ENCODE results near the gene SLC6A6.

SLC6A6 gene

DNA sequence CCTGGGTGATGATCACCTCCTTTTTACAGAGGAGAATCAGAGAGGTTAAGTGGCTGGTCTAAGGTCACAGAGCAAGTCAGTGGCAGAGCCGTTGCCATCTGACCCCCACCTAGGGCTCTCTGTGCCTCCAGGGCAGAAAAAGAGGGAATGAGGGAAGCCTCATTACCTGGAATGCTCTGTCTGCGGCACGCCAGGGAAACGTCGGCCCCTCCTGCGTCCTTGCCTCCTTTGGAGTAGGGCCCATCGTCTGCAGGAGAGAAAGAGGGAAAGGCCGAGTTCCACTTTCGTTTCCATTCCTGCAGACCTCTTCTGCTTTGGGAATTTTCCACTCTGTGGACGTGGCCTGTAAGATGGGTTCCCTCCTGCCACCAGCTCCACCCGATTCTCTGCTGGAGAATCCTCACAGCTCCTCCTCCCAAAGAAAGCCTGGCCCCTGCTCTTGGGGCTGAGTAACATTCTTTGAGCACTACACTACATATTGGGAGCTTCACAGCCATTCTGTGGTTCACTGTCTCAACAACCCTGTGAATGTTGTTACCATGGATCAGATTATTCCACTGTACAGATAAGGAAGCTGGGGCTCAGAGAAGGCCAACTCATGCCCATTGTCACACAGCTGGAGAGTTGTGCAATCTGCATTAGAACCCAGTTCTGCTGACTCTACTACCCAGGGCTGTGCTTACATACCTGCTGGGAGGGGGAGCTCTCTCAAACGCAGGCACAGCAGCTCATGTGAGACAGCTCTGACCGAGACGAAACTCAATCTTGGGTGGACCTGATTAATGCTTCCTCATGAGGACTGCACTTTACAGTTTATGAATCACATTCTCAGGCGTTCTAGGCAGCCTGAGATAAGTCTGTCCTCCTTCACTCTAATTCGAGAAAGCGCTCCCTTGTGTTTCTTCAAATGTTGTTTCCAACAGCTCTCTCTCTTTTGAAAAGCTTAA, 123.6 kb downstream of the SLC6A6 start:
- no peaks in the 10 kb centered on the region for H3K36me3 ChIP-seq (ENCODE audit: insufficient read depth, low read length)
- no peak for TF ChIP-seq EZH2 (IDR thresholded peaks at IDR 0.05; ENCODE audit: borderline replicate concordance, low read depth, low read length, severe bottlenecking)
- TF ChIP-seq, protein P1, sequence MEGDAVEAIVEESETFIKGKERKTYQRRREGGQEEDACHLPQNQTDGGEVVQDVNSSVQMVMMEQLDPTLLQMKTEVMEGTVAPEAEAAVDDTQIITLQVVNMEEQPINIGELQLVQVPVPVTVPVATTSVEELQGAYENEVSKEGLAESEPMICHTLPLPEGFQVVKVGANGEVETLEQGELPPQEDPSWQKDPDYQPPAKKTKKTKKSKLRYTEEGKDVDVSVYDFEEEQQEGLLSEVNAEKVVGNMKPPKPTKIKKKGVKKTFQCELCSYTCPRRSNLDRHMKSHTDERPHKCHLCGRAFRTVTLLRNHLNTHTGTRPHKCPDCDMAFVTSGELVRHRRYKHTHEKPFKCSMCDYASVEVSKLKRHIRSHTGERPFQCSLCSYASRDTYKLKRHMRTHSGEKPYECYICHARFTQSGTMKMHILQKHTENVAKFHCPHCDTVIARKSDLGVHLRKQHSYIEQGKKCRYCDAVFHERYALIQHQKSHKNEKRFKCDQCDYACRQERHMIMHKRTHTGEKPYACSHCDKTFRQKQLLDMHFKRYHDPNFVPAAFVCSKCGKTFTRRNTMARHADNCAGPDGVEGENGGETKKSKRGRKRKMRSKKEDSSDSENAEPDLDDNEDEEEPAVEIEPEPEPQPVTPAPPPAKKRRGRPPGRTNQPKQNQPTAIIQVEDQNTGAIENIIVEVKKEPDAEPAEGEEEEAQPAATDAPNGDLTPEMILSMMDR (IDR thresholded peaks at IDR 0.05; ENCODE audit: borderline replicate concordance, extremely low read depth, low read length, poor library complexity, severe bottlenecking), result no peak
- no peak overlapping the region for H3K27ac ChIP-seq (ENCODE audit: low read length)
- H2AFZ ChIP-seq (ENCODE audit: low read depth, low read length), result no peak overlapping the region
- H3K4me3 ChIP-seq (ENCODE audit: low read depth in 1 of 2, low read length in 2 of 2), result no peak overlapping the region
- no peaks in the 10 kb centered on the region for H3K4me1 ChIP-seq (ENCODE audit: insufficient read depth, low read length)
- no peak overlapping the region for H3K4me2 ChIP-seq (ENCODE audit: insufficient read depth, low read length)
- no peaks in the 10 kb centered on the region for H3K79me2 ChIP-seq (ENCODE audit: insufficient read depth, low read length)
- ATAC-seq (ENCODE audit: insufficient read depth, low read depth) (no peak), DNase-seq (no peak)
- peaks cover 3% of the 10 kb centered on the region; the same call in 1 of the 2 replicates for H4K20me1 ChIP-seq (ENCODE audit: insufficient read depth, low read length)
- no peaks in the 10 kb centered on the region for H3K9me3 ChIP-seq (ENCODE audit: insufficient read depth, low read length, severe bottlenecking)
- no peak overlapping the region for H3K9ac ChIP-seq (ENCODE audit: low read depth, low read length)
- peaks cover 16% of the 10 kb centered on the region for H3K27me3 ChIP-seq (ENCODE audit: insufficient read depth, low read length, poor library complexity)

DNA sequence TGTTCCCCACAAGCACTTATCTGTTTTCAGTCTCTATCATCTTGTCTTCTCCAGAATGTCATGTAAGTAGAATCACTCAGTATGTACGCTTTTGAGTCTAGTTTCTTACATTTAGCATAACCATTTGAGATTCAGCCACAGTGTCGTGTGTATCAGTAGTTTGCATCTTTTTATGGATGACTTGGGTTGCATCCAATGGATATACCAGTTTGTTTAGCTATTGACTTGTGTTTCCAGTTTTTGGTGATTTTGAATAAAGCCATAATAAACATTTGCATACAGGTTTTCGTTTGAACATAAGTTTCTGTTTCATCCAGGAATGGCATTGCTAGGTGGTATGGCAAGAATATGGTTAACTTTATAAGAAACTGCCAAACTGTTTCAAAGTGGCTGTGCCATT, 125.7 kb downstream of the SLC6A6 start:
- no peak for DNase-seq
- H3K79me2 ChIP-seq (ENCODE audit: insufficient read depth, low read length), result no peaks in the 10 kb centered on the region
- no peak overlapping the region for H3K9ac ChIP-seq (ENCODE audit: low read depth, low read length)
- no peak overlapping the region for H3K27ac ChIP-seq (ENCODE audit: low read length)
- H3K36me3 ChIP-seq (ENCODE audit: insufficient read depth, low read length), result no peaks in the 10 kb centered on the region
- no peak for ATAC-seq (ENCODE audit: insufficient read depth, low read depth)
- no peak overlapping the region for H2AFZ ChIP-seq (ENCODE audit: low read depth, low read length)
- TF ChIP-seq EZH2 (IDR thresholded peaks at IDR 0.05; ENCODE audit: borderline replicate concordance, low read depth, low read length, severe bottlenecking), result no peak
- TF ChIP-seq, protein P1 (IDR thresholded peaks at IDR 0.05; ENCODE audit: borderline replicate concordance, extremely low read depth, low read length, poor library complexity, severe bottlenecking), result no peak
- H3K9me3 ChIP-seq (ENCODE audit: insufficient read depth, low read length, severe bottlenecking), result no peaks in the 10 kb centered on the region
- peaks cover 3% of the 10 kb centered on the region; the same call in 1 of the 2 replicates for H4K20me1 ChIP-seq (ENCODE audit: insufficient read depth, low read length)
- H3K4me3 ChIP-seq (ENCODE audit: low read depth in 1 of 2, low read length in 2 of 2), result no peak overlapping the region
- H3K4me1 ChIP-seq (ENCODE audit: insufficient read depth, low read length), result no peaks in the 10 kb centered on the region
- peaks cover 25% of the 10 kb centered on the region for H3K27me3 ChIP-seq (ENCODE audit: insufficient read depth, low read length, poor library complexity)
- H3K4me2 ChIP-seq (ENCODE audit: insufficient read depth, low read length), result no peak overlapping the region

DNA sequence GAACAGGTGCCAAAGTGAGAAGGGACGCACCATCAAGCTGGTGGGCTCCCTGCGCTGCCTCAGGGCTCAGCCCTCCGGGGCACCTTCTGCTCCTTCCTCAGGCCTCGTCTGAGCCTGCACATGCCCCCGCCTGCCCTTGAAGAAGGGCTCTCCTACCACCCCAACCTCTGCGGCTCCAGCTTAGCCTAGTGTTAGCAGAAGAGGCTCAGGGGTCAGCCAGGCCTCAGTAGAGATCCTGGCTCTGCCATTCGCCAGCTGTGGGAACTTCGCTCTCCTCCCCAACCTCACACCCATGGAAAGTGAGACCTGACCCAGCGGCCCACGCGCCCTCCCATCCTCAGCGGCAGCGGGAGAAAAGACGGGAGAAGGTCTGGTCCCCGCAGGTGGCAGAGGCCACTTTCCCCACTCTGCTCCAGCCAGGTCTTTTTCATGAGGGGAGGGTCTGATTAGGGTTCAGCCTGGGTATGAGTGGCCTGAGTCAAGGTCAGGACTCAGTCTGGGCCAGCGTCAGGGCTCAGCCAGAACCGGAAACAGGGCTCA, 129.5 kb downstream of the SLC6A6 start:
- Histone ChIP-seq H3K4me2 (ENCODE audit: insufficient read depth, low read length) (no peak overlapping the region), H3K9me3 (ENCODE audit: insufficient read depth, low read length, severe bottlenecking) (no peaks in the 10 kb centered on the region), H3K4me3 (ENCODE audit: low read depth in 1 of 2, low read length in 2 of 2) (no peak overlapping the region), H3K27ac (ENCODE audit: low read length) (no peak overlapping the region), H3K9ac (ENCODE audit: low read depth, low read length) (no peak overlapping the region), H3K36me3 (ENCODE audit: insufficient read depth, low read length) (no peaks in the 10 kb centered on the region), H2AFZ (ENCODE audit: low read depth, low read length) (no peak overlapping the region), H4K20me1 (ENCODE audit: insufficient read depth, low read length) (no peaks in the 10 kb centered on the region), H3K4me1 (ENCODE audit: insufficient read depth, low read length) (no peaks in the 10 kb centered on the region), H3K27me3 (ENCODE audit: insufficient read depth, low read length, poor library complexity) (peaks cover 18% of the 10 kb centered on the region), H3K79me2 (ENCODE audit: insufficient read depth, low read length) (no peaks in the 10 kb centered on the region)
- ATAC-seq (ENCODE audit: insufficient read depth, low read depth) (no peak), DNase-seq (no peak)
- no peak for TF ChIP-seq EZH2 (IDR thresholded peaks at IDR 0.05; ENCODE audit: borderline replicate concordance, low read depth, low read length, severe bottlenecking)
- TF ChIP-seq, protein P1 (IDR thresholded peaks at IDR 0.05; ENCODE audit: borderline replicate concordance, extremely low read depth, low read length, poor library complexity, severe bottlenecking), result no peak
